Thoracic aorta (tissue), 2 donors: ENCODE measurements around the gene ERG. TPM values are rescaled to one million over a fixed set of nuclear protein-coding genes. Genes with fewer than 3 reads are reported as not detected.

Experiments
- ATAC-seq: fragments of 150-250 bp; one replicate; pipeline ENCODE4 v1.8.0; 2017; ENCODE audit warnings: low read depth; ENCODE audit not compliant: insufficient number of reproducible peaks, low FRiP score
- DNase-seq: peaks from one replicate; pipeline ENCODE4 v3.0.0-alpha.2; 2020; ENCODE audit warnings: low spot score
- H3K27ac ChIP-seq, 2 donors: fragments of 200-600 bp; sonication (generic); 1 replicate in 1 of 2; 2 replicates in 1 of 2; pipeline ENCODE4 v1.5.1; 2016; ENCODE audit warnings: mild to moderate bottlenecking in 2 of 2, moderate library complexity in 2 of 2
- H3K27me3 ChIP-seq: fragments of 200-600 bp; sonication (generic); replicated peaks from 2 replicates; pipeline ENCODE4 v1.6.0; 2016; ENCODE audit warnings: mild to moderate bottlenecking; ENCODE audit not compliant: insufficient read depth
- H3K36me3 ChIP-seq: fragments of 200-600 bp; sonication (generic); one replicate; pipeline ENCODE4 v1.5.1; 2016
- H3K4me1 ChIP-seq, 2 donors: fragments of 200-600 bp; sonication (generic); 1 replicate in 1 of 2; 2 replicates in 1 of 2; pipeline versions ENCODE4 v1.5.1 to v1.6.0; 2016; ENCODE audit warnings: low read depth in 2 of 2, mild to moderate bottlenecking in 1 of 2; ENCODE audit not compliant: control insufficient read depth in 1 of 2
- H3K4me3 ChIP-seq: fragments of 200-600 bp; sonication (generic); 2 replicates; pipeline ENCODE4 v1.5.1; 2016; ENCODE audit warnings: mild to moderate bottlenecking
- H3K9me3 ChIP-seq: fragments of 200-600 bp; sonication (generic); 2 replicates; pipeline ENCODE4 v1.5.1; 2016
- CTCF ChIP-seq: fragments of 200-600 bp; sonication (generic); IDR thresholded peaks from one replicate; pipeline ENCODE4 v1.5.1; 2019; ENCODE audit warnings: antibody characterized with exemption
- total RNA-seq, 2 donors: library from RNA; depleted of rRNA; stranded (reverse); fragments of >200 nt; gene quantifications; one replicate each; pipeline versions ENCODE4 v1.1.0 to v1.2.3, GENCODE V29; 2016

Gene ERG
- total RNA-seq, 2 donors from 2014 or later, result 40.2 to 177 TPM

DNA sequence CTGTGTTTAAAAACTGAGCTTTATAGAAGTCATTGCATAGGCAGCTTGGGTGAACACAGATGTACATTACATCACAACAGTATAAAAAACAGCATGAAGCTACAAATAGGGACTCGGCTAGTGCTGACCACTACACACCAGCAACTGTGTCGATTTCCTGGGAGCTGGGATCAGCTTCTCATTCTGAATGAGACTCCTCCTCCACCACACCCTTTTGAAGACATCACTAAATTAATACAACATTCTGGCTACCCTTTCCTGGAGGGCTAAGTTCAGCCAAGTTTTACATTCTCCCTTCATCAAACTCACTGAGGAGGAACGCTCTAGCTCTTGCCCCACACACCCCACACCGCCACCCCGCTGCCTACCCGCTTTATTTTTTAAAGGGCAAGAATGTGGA, 102.7 kb downstream of the ERG start:
- peaks cover 11% of the 10 kb centered on the region for H3K36me3 ChIP-seq
- no peak overlapping the region for H3K27ac ChIP-seq
- no peak overlapping the region for H3K4me3 ChIP-seq
- no peaks in the 10 kb centered on the region for H3K4me1 ChIP-seq
- TF ChIP-seq CTCF, result no peak
- no peak for ATAC-seq
- H3K9me3 ChIP-seq, result no peaks in the 10 kb centered on the region
- no peak for DNase-seq
- no peaks in the 10 kb centered on the region for H3K27me3 ChIP-seq

GRCh38 chr21:38392661-38393060, 105.6 kb downstream of the ERG start:
- Histone ChIP-seq H3K9me3 (no peaks in the 10 kb centered on the region), H3K27ac (no peak overlapping the region), H3K4me1 (peaks cover 6 to 29% of the 10 kb centered on the region in 2 donors), H3K27me3 (no peaks in the 10 kb centered on the region), H3K4me3 (no peak overlapping the region), H3K36me3 (peaks cover 14% of the 10 kb centered on the region)
- DNase-seq (no peak), ATAC-seq (no peak)
- no peak for TF ChIP-seq CTCF

DNA sequence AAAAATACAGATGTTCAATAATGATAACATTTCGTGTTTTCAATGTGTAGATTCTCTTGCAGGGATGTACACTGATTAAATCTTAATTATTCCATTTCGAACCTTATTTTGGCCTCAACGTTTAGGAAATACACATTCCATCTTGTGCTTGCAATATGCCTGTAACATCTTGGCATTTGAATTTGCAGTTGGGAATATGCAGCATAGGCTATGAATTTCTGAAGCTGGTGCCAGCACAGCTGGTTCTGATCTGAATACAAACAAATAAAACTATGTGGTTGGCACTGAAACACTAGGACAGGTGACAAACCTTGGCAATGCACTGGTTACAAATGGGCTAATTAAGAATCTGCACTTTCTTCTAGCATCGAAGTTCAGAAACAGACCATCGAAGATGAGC, 108.4 kb downstream of the ERG start:
- no peak for TF ChIP-seq CTCF
- ATAC-seq (no peak), DNase-seq (no peak)
- no peak overlapping the region for H3K27ac ChIP-seq
- H3K4me1 ChIP-seq, result peaks cover 6 to 35% of the 10 kb centered on the region in 2 donors
- no peaks in the 10 kb centered on the region for H3K27me3 ChIP-seq
- H3K9me3 ChIP-seq, result no peaks in the 10 kb centered on the region
- peaks cover 17% of the 10 kb centered on the region for H3K36me3 ChIP-seq
- H3K4me3 ChIP-seq, result no peak overlapping the region

DNA sequence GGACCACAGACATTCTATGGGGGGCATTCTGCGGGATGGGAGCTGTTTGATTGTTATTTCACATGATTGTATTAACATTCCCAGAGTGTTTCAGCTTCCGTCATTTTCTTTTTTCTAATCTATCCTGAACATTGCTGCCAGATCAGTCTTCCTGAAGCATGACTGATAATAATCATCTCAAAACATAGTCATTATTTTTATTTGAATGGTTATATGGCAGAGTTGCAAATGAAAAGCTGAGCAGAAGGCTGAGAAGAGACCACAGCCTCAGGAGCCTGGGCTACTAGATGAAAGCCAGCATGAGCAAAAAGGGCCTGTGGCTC, 109.0 kb downstream of the ERG start:
- DNase-seq, result no peak
- peaks cover 6 to 41% of the 10 kb centered on the region in 2 donors for H3K4me1 ChIP-seq
- peak overlapping the region in 1 of 2 donors; percentile 0 for H3K27ac ChIP-seq
- ATAC-seq, result no peak
- H3K9me3 ChIP-seq, result no peaks in the 10 kb centered on the region
- no peak for TF ChIP-seq CTCF
- H3K36me3 ChIP-seq, result peaks cover 17% of the 10 kb centered on the region
- H3K27me3 ChIP-seq, result no peaks in the 10 kb centered on the region
- no peak overlapping the region for H3K4me3 ChIP-seq

DNA sequence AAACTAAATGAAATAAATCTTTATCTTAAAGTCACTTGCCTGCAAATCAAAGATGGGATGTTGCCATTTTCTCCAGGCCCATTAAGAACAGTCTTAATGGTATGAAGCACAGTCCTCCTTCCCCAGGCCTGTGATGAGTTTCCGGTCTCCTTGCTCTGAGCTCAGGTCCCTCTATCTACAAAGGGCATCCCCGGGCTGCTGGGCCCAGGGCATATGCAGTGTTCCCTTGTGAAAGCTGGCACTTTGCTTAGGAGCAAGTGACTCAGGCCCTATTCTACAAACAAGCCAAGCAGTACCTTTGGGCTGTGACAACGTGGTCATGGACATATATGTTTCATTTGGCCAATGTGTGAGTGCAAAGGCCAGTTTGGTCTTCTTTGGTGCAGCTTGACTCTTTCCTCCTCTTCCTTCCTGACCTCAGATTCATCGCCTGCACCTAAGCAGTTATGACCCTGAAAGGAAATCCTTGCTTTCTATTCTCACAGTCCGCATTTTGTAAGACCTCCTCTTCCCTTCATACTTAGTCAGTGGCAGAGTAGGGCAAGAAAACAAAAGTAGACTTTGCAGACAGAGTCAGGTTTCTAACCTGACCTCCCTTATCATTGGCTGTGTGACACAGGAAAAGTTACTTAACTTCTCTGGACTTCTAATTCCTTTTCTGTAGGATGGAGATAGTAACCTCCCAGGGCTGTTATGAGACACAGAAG, 109.5 kb downstream of the ERG start:
- Histone ChIP-seq H3K27me3 (no peaks in the 10 kb centered on the region), H3K9me3 (no peaks in the 10 kb centered on the region), H3K36me3 (peaks cover 17% of the 10 kb centered on the region), H3K27ac (peak overlapping the region; percentile 18 to 34), H3K4me3 (no peak overlapping the region), H3K4me1 (peaks cover 10 to 46% of the 10 kb centered on the region in 2 donors)
- ATAC-seq, result no peak
- TF ChIP-seq CTCF, result no peak
- DNase-seq, result no peak
